ENCODE measurements around the gene CCDC179. TPM values are rescaled to one million over a fixed set of nuclear protein-coding genes. Genes with fewer than 3 reads are reported as not detected.

The CCDC179 gene
- total and polyA plus RNA-seq, 10 donors: not detected

GRCh38 chr11:22859756-22860155, 518 bp downstream of the CCDC179 start:
- WGBS, 5 donors: 81 to 87% (median 83%) methylated on average over 6 of the region's 6 CpGs
- Histone ChIP-seq H3K9me3 (no peaks in the 10 kb centered on the region), H3K27ac (no peak overlapping the region), H3K36me3 (no peaks in the 10 kb centered on the region), H3K4me3 (no peak overlapping the region), H3K27me3 (replicated peaks in 1 of 7) (no peaks in the 10 kb centered on the region), H3K4me1 (no peaks in the 10 kb centered on the region)
- intact Hi-C loops (cut with DNase I; ENCODE audit: low total_unique reads): no loop called here
- DNase-seq: no peak
- TF ChIP-seq, protein P1, sequence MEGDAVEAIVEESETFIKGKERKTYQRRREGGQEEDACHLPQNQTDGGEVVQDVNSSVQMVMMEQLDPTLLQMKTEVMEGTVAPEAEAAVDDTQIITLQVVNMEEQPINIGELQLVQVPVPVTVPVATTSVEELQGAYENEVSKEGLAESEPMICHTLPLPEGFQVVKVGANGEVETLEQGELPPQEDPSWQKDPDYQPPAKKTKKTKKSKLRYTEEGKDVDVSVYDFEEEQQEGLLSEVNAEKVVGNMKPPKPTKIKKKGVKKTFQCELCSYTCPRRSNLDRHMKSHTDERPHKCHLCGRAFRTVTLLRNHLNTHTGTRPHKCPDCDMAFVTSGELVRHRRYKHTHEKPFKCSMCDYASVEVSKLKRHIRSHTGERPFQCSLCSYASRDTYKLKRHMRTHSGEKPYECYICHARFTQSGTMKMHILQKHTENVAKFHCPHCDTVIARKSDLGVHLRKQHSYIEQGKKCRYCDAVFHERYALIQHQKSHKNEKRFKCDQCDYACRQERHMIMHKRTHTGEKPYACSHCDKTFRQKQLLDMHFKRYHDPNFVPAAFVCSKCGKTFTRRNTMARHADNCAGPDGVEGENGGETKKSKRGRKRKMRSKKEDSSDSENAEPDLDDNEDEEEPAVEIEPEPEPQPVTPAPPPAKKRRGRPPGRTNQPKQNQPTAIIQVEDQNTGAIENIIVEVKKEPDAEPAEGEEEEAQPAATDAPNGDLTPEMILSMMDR (IDR thresholded peaks at IDR 0.05 in 8 of 11, conservative IDR thresholded peaks at IDR 0.05 in 3 of 11): no peak
- TF ChIP-seq POLR2A (IDR thresholded peaks at IDR 0.05) (no peak), POLR2AphosphoS5 (IDR thresholded peaks at IDR 0.05) (no peak)

DNA sequence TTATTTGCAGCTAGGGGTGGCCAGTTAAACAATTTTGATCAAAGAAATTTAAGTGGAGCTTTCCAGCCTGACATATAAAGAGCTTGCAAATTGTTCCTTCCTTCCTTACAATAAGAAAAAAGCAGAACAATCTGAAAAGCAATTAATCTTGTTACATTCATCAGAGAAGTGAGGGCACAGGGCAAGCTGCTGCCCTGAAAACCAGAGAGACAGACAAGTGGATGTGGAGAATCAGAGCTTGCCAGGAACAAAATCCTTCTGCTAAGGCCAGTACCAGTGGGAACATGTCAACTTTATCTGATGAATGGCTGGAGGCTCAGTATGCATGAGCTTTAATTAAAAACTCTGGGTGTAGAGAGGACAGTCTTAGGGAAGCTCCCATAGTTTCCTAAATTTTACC, 8.8 kb downstream of the CCDC179 start:
- TF ChIP-seq POLR2A (IDR thresholded peaks at IDR 0.05) (no peak), POLR2AphosphoS5 (IDR thresholded peaks at IDR 0.05) (no peak)
- TF ChIP-seq, protein P1 (IDR thresholded peaks at IDR 0.05 in 8 of 11, conservative IDR thresholded peaks at IDR 0.05 in 3 of 11): no peak
- intact Hi-C loops (cut with DNase I; ENCODE audit: low total_unique reads): no loop called here
- no peak for DNase-seq
- H3K27me3 ChIP-seq (replicated peaks in 1 of 7): no peaks in the 10 kb centered on the region
- no peaks in the 10 kb centered on the region for H3K36me3 ChIP-seq
- no peak overlapping the region for H3K27ac ChIP-seq
- H3K4me1 ChIP-seq: no peaks in the 10 kb centered on the region
- no peak overlapping the region for H3K4me3 ChIP-seq
- H3K9me3 ChIP-seq: peaks cover 0 to 5% (median 0%) of the 10 kb centered on the region in 8 donors

- intact Hi-C loops (cut with DNase I; ENCODE audit: low total_unique reads): no loop called here
- no peak overlapping the region for H3K4me3 ChIP-seq
- H3K27ac ChIP-seq: no peak overlapping the region
- no peak for DNase-seq
- no peaks in the 10 kb centered on the region for H3K27me3 ChIP-seq (replicated peaks in 1 of 7)
- H3K9me3 ChIP-seq: peaks cover 0 to 5% (median 0%) of the 10 kb centered on the region in 8 donors
- WGBS, 5 donors: 77 to 98% (median 96%) methylated on average over 1 of the region's 1 CpG
- H3K36me3 ChIP-seq: no peaks in the 10 kb centered on the region
- TF ChIP-seq, protein P1 (IDR thresholded peaks at IDR 0.05 in 8 of 11, conservative IDR thresholded peaks at IDR 0.05 in 3 of 11): no peak
- no peak for TF ChIP-seq POLR2AphosphoS5 (IDR thresholded peaks at IDR 0.05)
- no peak for TF ChIP-seq POLR2A (IDR thresholded peaks at IDR 0.05)
- H3K4me1 ChIP-seq: no peaks in the 10 kb centered on the region
Measured at GRCh38 chr11:22846726-22847125, 13.5 kb downstream of the CCDC179 start.

DNA sequence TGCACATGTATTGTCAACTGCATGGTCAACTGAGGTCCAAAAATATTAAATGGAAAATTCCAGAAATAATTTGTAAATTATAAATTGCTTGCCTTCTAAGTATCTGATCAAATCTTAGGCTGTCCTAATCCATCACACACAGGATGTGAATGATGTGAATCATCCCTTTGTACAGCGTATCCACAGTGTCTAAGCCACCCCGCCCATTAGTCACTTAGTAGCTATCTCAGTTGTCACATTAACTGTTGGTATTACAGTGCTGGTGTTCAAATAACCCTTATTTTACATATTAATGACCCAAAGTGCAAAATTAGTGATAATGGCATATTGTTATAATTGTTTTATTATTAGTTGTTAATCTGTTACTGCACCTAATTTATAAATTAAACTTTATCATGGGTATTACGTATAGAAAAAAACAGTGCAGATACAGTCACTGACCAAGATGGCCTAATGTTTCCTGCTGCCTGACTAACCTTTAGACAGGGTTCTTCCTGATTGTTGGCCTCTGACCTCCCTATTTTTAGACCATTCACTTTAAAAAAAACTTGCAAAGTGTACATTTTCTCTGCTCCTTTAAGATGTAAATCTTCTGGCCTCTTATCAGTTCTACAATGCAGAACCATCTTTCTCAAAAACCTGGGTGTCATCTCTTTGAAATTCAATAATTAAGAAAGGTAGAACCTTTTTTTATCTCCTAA, 27.8 kb downstream of the CCDC179 start:
- 69 to 74% (median 69%) methylated on average over 3 of the region's 3 CpGs for WGBS, 5 donors
- no peak for TF ChIP-seq POLR2A (IDR thresholded peaks at IDR 0.05)
- no peak for DNase-seq
- Histone ChIP-seq H3K27me3 (replicated peaks in 1 of 7) (no peaks in the 10 kb centered on the region), H3K36me3 (no peaks in the 10 kb centered on the region), H3K4me1 (peaks cover 6 to 27% (median 21%) of the 10 kb centered on the region in 6 donors), H3K27ac (no peak overlapping the region), H3K4me3 (no peak overlapping the region), H3K9me3 (no peaks in the 10 kb centered on the region)
- intact Hi-C loops (cut with DNase I; ENCODE audit: low total_unique reads): no loop called here
